Spleen (tissue), 11 donors: ENCODE data around the gene CDK7. TPM values are rescaled to one million over a fixed set of nuclear protein-coding genes. Genes with fewer than 3 reads are reported as not detected.
"Not testable (repeated sequence)": the region's sequence is repeated elsewhere in the genome, so short reads cannot be mapped to it uniquely, and the experiment has no call there.

Experiments
- DNase-seq: peaks from one replicate; pipeline ENCODE4 v3.0.0-alpha.2; 2020
- H3K27ac ChIP-seq, 8 donors: fragments of 200-600 bp; sonication (generic) in 7 of 8; 1 replicate in 4 of 8; 2 replicates in 4 of 8; pipeline versions ENCODE4 v1.5.0 to v1.8.0; 2016 to 2021; ENCODE audit warnings: inconsistent platforms in 4 of 8, mild to moderate bottlenecking in 4 of 8, moderate library complexity in 1 of 8
- H3K27me3 ChIP-seq, 7 donors: fragments of 200-600 bp; sonication (generic) in 6 of 7; replicated peaks in 1 of 7; 1 replicate in 4 of 7; 2 replicates in 3 of 7; pipeline versions ENCODE4 v1.5.0 to v1.8.0; 2016 to 2021; ENCODE audit warnings: inconsistent platforms in 3 of 7, mild to moderate bottlenecking in 1 of 7
- H3K36me3 ChIP-seq, 6 donors: fragments of 200-600 bp; sonication (generic) in 5 of 6; 1 replicate in 4 of 6; 2 replicates in 2 of 6; pipeline versions ENCODE4 v1.5.0 to v1.8.0; 2016 to 2021; ENCODE audit warnings: inconsistent platforms in 2 of 6
- H3K4me1 ChIP-seq, 6 donors: fragments of 200-600 bp; sonication (generic) in 5 of 6; 1 replicate in 3 of 6; 2 replicates in 3 of 6; pipeline versions ENCODE4 v1.5.0 to v1.8.0; 2016 to 2021; ENCODE audit warnings: inconsistent platforms in 3 of 6
- H3K4me3 ChIP-seq, 8 donors: fragments of 200-600 bp; sonication (generic) in 7 of 8; 1 replicate in 4 of 8; 2 replicates in 4 of 8; pipeline versions ENCODE4 v1.5.0 to v1.8.0; 2016 to 2021; ENCODE audit warnings: inconsistent platforms in 4 of 8, mild to moderate bottlenecking in 4 of 8, moderate library complexity in 2 of 8
- H3K9me3 ChIP-seq, 8 donors: fragments of 200-600 bp; sonication (generic) in 7 of 8; 1 replicate in 4 of 8; 2 replicates in 4 of 8; pipeline versions ENCODE4 v1.5.0 to v1.8.0; 2016 to 2021; ENCODE audit warnings: inconsistent platforms in 4 of 8
- CTCF ChIP-seq, 11 experiments: fragments of 200-600 bp in 7 of 11; fragments of 450-650 bp in 4 of 11; sonication (generic) in 4 of 11; IDR thresholded peaks in 8 of 11; conservative IDR thresholded peaks in 3 of 11; 1 replicate in 7 of 11; 2 replicates in 4 of 11; pipeline versions ENCODE4 v1.4.0 to v1.8.0; 2016 to 2021; ENCODE audit warnings: antibody characterized with exemption in 11 of 11, inconsistent platforms in 4 of 11, mild to moderate bottlenecking in 1 of 11
- POLR2A ChIP-seq, 3 donors: fragments of 450-650 bp; IDR thresholded peaks; one replicate each; pipeline ENCODE4 v1.5.1; 2017; ENCODE audit warnings: antibody characterized with exemption in 3 of 3, mild to moderate bottlenecking in 1 of 3
- POLR2AphosphoS5 ChIP-seq, 3 donors: sonication (generic); formaldehyde crosslinking; IDR thresholded peaks; one replicate each; pipeline ENCODE4 v1.5.1; 2017; ENCODE audit warnings: antibody characterized with exemption in 3 of 3
- WGBS, 5 donors: extraction: QIAGEN DNeasy Blood & Tissue Kit in 3 of 5; methylation state at CpG; one replicate each; pipeline versions ENCODE4 v1.1.5 to v1.1.7; 2013 to 2018; 5-methylcytosine and 5-hydroxymethylcytosine counted together
- intact Hi-C: fragments of 100-400 bp; cut with DNase I; formaldehyde crosslinking; loops from one replicate; pipeline ENCODE4 v1.15.0; 2023; ENCODE audit warnings: low total_unique reads
- polyA plus RNA-seq, 3 donors: library from polyadenylated mRNA; stranded (reverse); fragments of 200-250 nt; gene quantifications; one replicate each; pipeline ENCODE4 v1.2.1, GENCODE V29; 2013
- total RNA-seq, 7 donors: library from RNA; depleted of rRNA in 3 of 7; stranded (reverse); fragments of >200 nt in 3 of 7; fragmentation: NEBNext Ultra II Directional in 4 of 7; extraction: Animal tissue kit (Norgen Biotek cat#: 25700) in 4 of 7; gene quantifications; one replicate each; pipeline versions ENCODE4 v1.1.0 to v1.2.1, GENCODE V29; 2016 to 2021
- donor health status: healthy with polysubstance abuse.
- donor health status: DM: no; HTN: no; CAD: no; lungs with moderate emphysema.
- donor health status: DM: no; HTN: no; CAD: no.
- donor health status: Bipolar disorder and iron deficiency.
- donor health status: healthy.
- donor health status: DM: no; HTN: no; CAD: no.
- donor health status: DM: yes; HTN: yes; CAD: no.

The CDK7 gene
- total and polyA plus RNA-seq, 10 donors, result 12.9 to 21.9 (median 17.9) TPM

- Histone ChIP-seq H3K27ac (peak overlapping the region; percentile 88 to 99 (median 96)), H3K27me3 (no peaks in the 10 kb centered on the region), H3K4me3 (peak overlapping the region; percentile 73 to 100 (median 96)), H3K4me1 (peaks cover 0 to 28% (median 18%) of the 10 kb centered on the region in 6 donors), H3K36me3 (peaks cover 0 to 5% (median 0%) of the 10 kb centered on the region in 6 donors), H3K9me3 (no peaks in the 10 kb centered on the region)
- peak; percentile 94 to 96 (median 96) for TF ChIP-seq POLR2AphosphoS5 (IDR thresholded peaks at IDR 0.05)
- peak in 10 of 11 experiments; percentile 13 to 64 (median 44) for TF ChIP-seq CTCF (IDR thresholded peaks at IDR 0.05 in 8 of 11, conservative IDR thresholded peaks at IDR 0.05 in 3 of 11)
- TF ChIP-seq POLR2A (IDR thresholded peaks at IDR 0.05), result peak in 2 of 3 donors; percentile 27 to 51
- intact Hi-C loops, result no loop called here
- peak; percentile 99 for DNase-seq
- 0 to 1% (median 0%) methylated on average over 26 to 73 of the region's 73 CpGs for WGBS, 5 donors
Observed at GRCh38 chr5:69217548-69218526, 16.8 kb upstream of the CDK7 start.

GRCh38 chr5:69219939-69220338, 14.7 kb upstream of the CDK7 start:
- H3K9me3 ChIP-seq, result no peaks in the 10 kb centered on the region

GRCh38 chr5:69220371-69220770, 14.3 kb upstream of the CDK7 start:
- peaks cover 0 to 17% (median 2%) of the 10 kb centered on the region in 6 donors for H3K36me3 ChIP-seq
- 95 to 99% (median 98%) methylated on average over 9 to 18 of the region's 18 CpGs for WGBS, 5 donors
- H3K27me3 ChIP-seq, H3K9me3 ChIP-seq, H3K27ac ChIP-seq, DNase-seq, H3K4me3 ChIP-seq, intact Hi-C loops: not testable (repeated sequence)
- H3K4me1 ChIP-seq, result peaks cover 0 to 28% (median 18%) of the 10 kb centered on the region in 6 donors

More at GRCh38 chr5:69219939-69220338, 14.7 kb upstream of the CDK7 start:
- H3K27me3 ChIP-seq, result no peaks in the 10 kb centered on the region
- no peak overlapping the region for H3K4me3 ChIP-seq
- intact Hi-C loops, result no loop called here
- no peak for TF ChIP-seq POLR2AphosphoS5 (IDR thresholded peaks at IDR 0.05)
- no peak for TF ChIP-seq CTCF (IDR thresholded peaks at IDR 0.05 in 8 of 11, conservative IDR thresholded peaks at IDR 0.05 in 3 of 11)
- no peak for TF ChIP-seq POLR2A (IDR thresholded peaks at IDR 0.05)
- DNase-seq, result no peak
- no peak overlapping the region for H3K27ac ChIP-seq
- H3K4me1 ChIP-seq, result peaks cover 0 to 28% (median 18%) of the 10 kb centered on the region in 6 donors
- peaks cover 0 to 12% (median 2%) of the 10 kb centered on the region in 6 donors for H3K36me3 ChIP-seq

GRCh38 chr5:69220833-69221232, 13.9 kb upstream of the CDK7 start:
- intact Hi-C loops, H3K27ac ChIP-seq, DNase-seq, H3K9me3 ChIP-seq, H3K4me3 ChIP-seq, H3K27me3 ChIP-seq: not testable (repeated sequence)
- peaks cover 0 to 28% (median 18%) of the 10 kb centered on the region in 6 donors for H3K4me1 ChIP-seq
- 90 to 97% (median 97%) methylated on average over 5 to 8 of the region's 9 CpGs for WGBS, 5 donors
- peaks cover 0 to 21% (median 2%) of the 10 kb centered on the region in 6 donors for H3K36me3 ChIP-seq

- Histone ChIP-seq H3K4me3 (no peak overlapping the region), H3K27me3 (no peaks in the 10 kb centered on the region), H3K9me3 (no peaks in the 10 kb centered on the region), H3K36me3 (peaks cover 0 to 58% (median 21%) of the 10 kb centered on the region in 6 donors), H3K4me1 (peaks cover 0 to 4% (median 1%) of the 10 kb centered on the region in 6 donors), H3K27ac (no peak overlapping the region)
- DNase-seq, result no peak
- intact Hi-C loops, result no loop called here
- TF ChIP-seq POLR2AphosphoS5 (IDR thresholded peaks at IDR 0.05) (no peak), CTCF (IDR thresholded peaks at IDR 0.05 in 8 of 11, conservative IDR thresholded peaks at IDR 0.05 in 3 of 11) (no peak), POLR2A (IDR thresholded peaks at IDR 0.05) (no peak)
- WGBS, 5 donors, result 91 to 96% (median 93%) methylated on average over 8 of the region's 8 CpGs
Observed at GRCh38 chr5:69224520-69224919, 10.2 kb upstream of the CDK7 start.
